Hepatocyte (in vitro differentiated cells): ENCODE measurements around the gene NKX1-1. TPM values are rescaled to one million over a fixed set of nuclear protein-coding genes. Genes with fewer than 3 reads are reported as not detected.
"Not testable (repeated sequence)": the region's sequence is repeated elsewhere in the genome, so short reads cannot be mapped to it uniquely, and the experiment has no call there.

Experiments used
- DNase-seq: peaks from one replicate; pipeline ENCODE4 v3.0.0-alpha.2; 2016; ENCODE audit warnings: low spot score
- H2AFZ ChIP-seq: fragments of 200-600 bp; sonication (generic); 2 replicates; pipeline ENCODE4 v1.6.0; 2016; ENCODE audit warnings: antibody characterized with exemption, mild to moderate bottlenecking
- H3K27ac ChIP-seq: fragments of 200-600 bp; sonication (generic); 2 replicates; pipeline ENCODE4 v1.5.1; 2016; ENCODE audit warnings: mild to moderate bottlenecking
- H3K27me3 ChIP-seq: fragments of 200-600 bp; sonication (generic); 2 replicates; pipeline ENCODE4 v1.6.1; 2016
- H3K36me3 ChIP-seq: fragments of 200-600 bp; sonication (generic); replicated peaks from 2 replicates; pipeline ENCODE4 v1.5.1; 2016; ENCODE audit warnings: low read depth; ENCODE audit not compliant: insufficient read depth
- H3K4me1 ChIP-seq: fragments of 200-600 bp; sonication (generic); 2 replicates; pipeline ENCODE4 v1.5.1; 2016; ENCODE audit warnings: mild to moderate bottlenecking, moderate library complexity; ENCODE audit not compliant: insufficient read depth
- H3K4me2 ChIP-seq: fragments of 200-600 bp; sonication (generic); 2 replicates; pipeline ENCODE4 v1.6.0; 2016
- H3K4me3 ChIP-seq: fragments of 200-600 bp; sonication (generic); 2 replicates; pipeline ENCODE4 v1.5.1; 2016; ENCODE audit warnings: mild to moderate bottlenecking
- H3K79me2 ChIP-seq: fragments of 200-600 bp; sonication (generic); 2 replicates; pipeline ENCODE4 v1.6.0; 2017; ENCODE audit warnings: mild to moderate bottlenecking
- H3K9me2 ChIP-seq: fragments of 200-600 bp; sonication (generic); replicated peaks from 2 replicates; pipeline ENCODE4 v1.6.0; 2017; ENCODE audit warnings: mild to moderate bottlenecking; ENCODE audit not compliant: insufficient read depth
- H3K9me3 ChIP-seq: fragments of 200-600 bp; sonication (generic); 2 replicates; pipeline ENCODE4 v1.5.1; 2016; ENCODE audit warnings: low read depth, mild to moderate bottlenecking
- H4K20me1 ChIP-seq: fragments of 200-600 bp; sonication (generic); 2 replicates; pipeline ENCODE4 v1.6.0; 2016; ENCODE audit warnings: mild to moderate bottlenecking; ENCODE audit not compliant: insufficient read depth, poor library complexity, severe bottlenecking
- EZH2 ChIP-seq: fragments of 200-600 bp; sonication (generic); IDR thresholded peaks from 2 replicates; pipeline ENCODE4 v1.6.1; 2016; ENCODE audit warnings: antibody characterized with exemption, mild to moderate bottlenecking, borderline replicate concordance
- EZH2phosphoT487 ChIP-seq: fragments of 200-600 bp; sonication (generic); IDR thresholded peaks from one replicate; pipeline ENCODE4 v1.6.1; 2018; ENCODE audit warnings: antibody characterized with exemption, mild to moderate bottlenecking, low read depth, moderate library complexity; ENCODE audit not compliant: unreplicated experiment, severe bottlenecking
- WGBS: methylation state at CpG from one replicate; pipeline ENCODE4 v1.1.6; 2016; ENCODE audit warnings: low lambda C conversion rate; ENCODE audit errors: missing lambda C conversion rate; 5-methylcytosine and 5-hydroxymethylcytosine counted together
- polyA plus RNA-seq: library from polyadenylated mRNA; unstranded; fragments of >200 nt; fragmentation: Nextera tagmentation; extraction: Ambion mirVana; gene quantifications from 2 replicates; pipeline ENCODE4 v1.2.1, GENCODE V29; 2016
- total RNA-seq: library from RNA; depleted of rRNA; stranded (reverse); fragments of >200 nt; gene quantifications from 2 replicates; pipeline ENCODE4 v1.2.3, GENCODE V29; 2014
- TF ChIP-seq, protein P1 (sequence below): fragments of 200-600 bp; sonication (generic); IDR thresholded peaks from 2 replicates; pipeline ENCODE4 v1.5.1; 2016; ENCODE audit warnings: antibody characterized with exemption, mild to moderate bottlenecking; ENCODE audit not compliant: poor library complexity

Gene NKX1-1
- total and polyA plus RNA-seq, 2 experiments from 2014 or later = not detected

DNA sequence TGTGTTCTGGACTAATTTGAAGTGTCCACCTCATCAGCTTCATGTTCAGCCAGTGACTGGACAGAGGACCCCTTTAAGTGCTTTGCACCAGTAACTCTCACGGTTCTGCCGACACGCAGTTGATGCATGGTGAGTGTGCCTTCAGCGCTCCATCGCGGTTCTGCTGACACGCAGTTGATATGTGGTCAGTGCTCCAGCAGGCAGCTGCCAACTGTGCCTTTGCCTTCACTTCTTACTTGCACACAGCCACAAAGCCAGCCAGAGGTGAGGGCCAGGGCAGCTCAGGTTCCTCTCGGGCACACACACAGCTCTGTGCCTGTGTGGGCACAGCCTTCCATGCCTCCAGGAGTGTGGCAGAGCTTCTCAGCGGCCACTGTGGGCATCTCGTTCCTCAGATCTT lies 12.4 kb downstream of the NKX1-1 start:
- no peak overlapping the region for H2AFZ ChIP-seq
- H3K9me3 ChIP-seq = no peaks in the 10 kb centered on the region
- no peaks in the 10 kb centered on the region for H3K36me3 ChIP-seq
- 99% methylated on average over 10 of the region's 10 CpGs for WGBS
- no peak overlapping the region for H3K4me3 ChIP-seq
- DNase-seq = no peak
- H3K27me3 ChIP-seq = no peaks in the 10 kb centered on the region
- no peaks in the 10 kb centered on the region for H3K4me1 ChIP-seq
- H3K4me2 ChIP-seq = no peak overlapping the region
- H3K79me2 ChIP-seq = no peaks in the 10 kb centered on the region
- H3K27ac ChIP-seq = no peak overlapping the region
- TF ChIP-seq EZH2phosphoT487 (no peak), EZH2 (no peak)
- TF ChIP-seq, protein P1, sequence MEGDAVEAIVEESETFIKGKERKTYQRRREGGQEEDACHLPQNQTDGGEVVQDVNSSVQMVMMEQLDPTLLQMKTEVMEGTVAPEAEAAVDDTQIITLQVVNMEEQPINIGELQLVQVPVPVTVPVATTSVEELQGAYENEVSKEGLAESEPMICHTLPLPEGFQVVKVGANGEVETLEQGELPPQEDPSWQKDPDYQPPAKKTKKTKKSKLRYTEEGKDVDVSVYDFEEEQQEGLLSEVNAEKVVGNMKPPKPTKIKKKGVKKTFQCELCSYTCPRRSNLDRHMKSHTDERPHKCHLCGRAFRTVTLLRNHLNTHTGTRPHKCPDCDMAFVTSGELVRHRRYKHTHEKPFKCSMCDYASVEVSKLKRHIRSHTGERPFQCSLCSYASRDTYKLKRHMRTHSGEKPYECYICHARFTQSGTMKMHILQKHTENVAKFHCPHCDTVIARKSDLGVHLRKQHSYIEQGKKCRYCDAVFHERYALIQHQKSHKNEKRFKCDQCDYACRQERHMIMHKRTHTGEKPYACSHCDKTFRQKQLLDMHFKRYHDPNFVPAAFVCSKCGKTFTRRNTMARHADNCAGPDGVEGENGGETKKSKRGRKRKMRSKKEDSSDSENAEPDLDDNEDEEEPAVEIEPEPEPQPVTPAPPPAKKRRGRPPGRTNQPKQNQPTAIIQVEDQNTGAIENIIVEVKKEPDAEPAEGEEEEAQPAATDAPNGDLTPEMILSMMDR = no peak
- no peaks in the 10 kb centered on the region for H3K9me2 ChIP-seq
- no peaks in the 10 kb centered on the region for H4K20me1 ChIP-seq

DNA sequence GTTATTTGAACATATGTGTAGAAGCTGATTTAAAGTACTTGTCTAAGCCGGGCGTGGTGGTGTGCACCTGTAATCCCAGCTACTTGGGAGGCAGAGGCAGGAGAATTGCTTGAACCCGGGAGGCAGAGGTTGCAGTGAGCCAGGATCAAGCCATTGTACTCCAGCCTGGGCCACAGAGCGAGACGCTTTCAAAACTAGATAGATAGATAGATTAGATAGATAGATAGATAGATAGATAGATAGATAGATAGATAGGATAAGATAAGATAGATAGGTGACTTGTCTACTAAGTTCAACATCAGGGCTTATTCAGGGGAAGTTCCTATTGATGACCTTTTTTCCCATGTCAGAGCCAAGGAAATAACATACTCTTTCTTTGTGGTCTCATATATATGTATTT lies 12.9 kb downstream of the NKX1-1 start:
- not testable (repeated sequence) for H3K4me3 ChIP-seq, H3K9me3 ChIP-seq, H3K27ac ChIP-seq, H4K20me1 ChIP-seq, H3K4me2 ChIP-seq, H3K27me3 ChIP-seq, H2AFZ ChIP-seq, H3K36me3 ChIP-seq, DNase-seq, H3K79me2 ChIP-seq, H3K9me2 ChIP-seq, H3K4me1 ChIP-seq
- WGBS = 89% methylated on average over 5 of the region's 5 CpGs

DNA sequence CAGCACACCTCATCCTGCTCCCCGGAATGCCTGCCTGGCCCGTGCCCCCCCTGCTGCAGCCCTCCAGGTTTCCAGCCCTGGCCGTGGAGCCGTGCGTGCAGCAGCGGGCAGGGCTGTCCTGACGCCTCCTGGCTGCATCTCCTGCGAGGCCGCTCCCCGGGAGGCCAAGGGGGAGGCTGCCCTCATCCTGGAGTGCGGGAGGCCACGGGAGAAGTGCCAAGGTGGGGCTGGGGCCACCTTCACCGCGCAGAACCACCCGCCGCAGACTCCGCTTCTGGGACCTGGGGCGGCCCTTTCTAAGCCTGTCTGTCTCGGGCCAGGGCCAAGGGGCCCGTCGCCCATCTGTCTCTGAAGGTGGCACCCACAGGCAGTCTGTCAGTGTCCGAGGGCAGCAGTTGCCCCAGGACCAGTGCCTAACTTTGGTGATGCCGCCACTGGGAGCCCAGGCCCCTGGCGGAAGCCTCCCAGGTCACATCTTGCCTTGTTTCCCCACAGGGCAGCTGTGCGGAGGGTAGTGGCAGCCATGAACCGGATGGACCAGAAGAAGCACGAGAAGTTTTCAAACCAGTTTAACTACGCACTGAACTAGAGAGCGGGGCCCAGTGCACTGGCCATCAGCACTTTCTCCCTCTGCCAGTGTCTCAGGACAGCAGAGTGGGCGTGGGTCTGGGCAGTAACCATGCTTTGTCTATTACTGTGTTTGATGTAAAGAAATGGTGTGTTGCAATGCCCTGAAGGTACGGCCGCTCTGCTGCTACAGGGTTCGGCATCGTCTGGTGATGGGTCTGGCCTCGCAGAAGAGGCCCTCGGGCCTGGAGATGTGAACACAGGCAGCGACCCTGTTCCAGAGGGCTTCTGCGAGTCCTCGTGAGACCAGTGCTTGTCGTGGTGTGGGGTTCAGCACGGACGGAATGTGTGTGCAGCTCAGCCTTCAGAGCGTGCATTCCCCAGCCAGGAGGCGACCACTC lies 20.6 kb downstream of the NKX1-1 start:
- Histone ChIP-seq H3K4me1 (no peaks in the 10 kb centered on the region), H3K36me3 (no peaks in the 10 kb centered on the region), H3K4me3 (no peak overlapping the region), H3K9me2 (no peaks in the 10 kb centered on the region), H3K27ac (no peak overlapping the region), H3K79me2 (no peaks in the 10 kb centered on the region), H4K20me1 (no peaks in the 10 kb centered on the region), H2AFZ (no peak overlapping the region), H3K27me3 (no peaks in the 10 kb centered on the region), H3K4me2 (no peak overlapping the region), H3K9me3 (no peaks in the 10 kb centered on the region)
- DNase-seq = no peak
- no peak for TF ChIP-seq EZH2
- no peak for TF ChIP-seq EZH2phosphoT487
- TF ChIP-seq, protein P1 = no peak
- WGBS = 95% methylated on average over 42 of the region's 44 CpGs

DNA sequence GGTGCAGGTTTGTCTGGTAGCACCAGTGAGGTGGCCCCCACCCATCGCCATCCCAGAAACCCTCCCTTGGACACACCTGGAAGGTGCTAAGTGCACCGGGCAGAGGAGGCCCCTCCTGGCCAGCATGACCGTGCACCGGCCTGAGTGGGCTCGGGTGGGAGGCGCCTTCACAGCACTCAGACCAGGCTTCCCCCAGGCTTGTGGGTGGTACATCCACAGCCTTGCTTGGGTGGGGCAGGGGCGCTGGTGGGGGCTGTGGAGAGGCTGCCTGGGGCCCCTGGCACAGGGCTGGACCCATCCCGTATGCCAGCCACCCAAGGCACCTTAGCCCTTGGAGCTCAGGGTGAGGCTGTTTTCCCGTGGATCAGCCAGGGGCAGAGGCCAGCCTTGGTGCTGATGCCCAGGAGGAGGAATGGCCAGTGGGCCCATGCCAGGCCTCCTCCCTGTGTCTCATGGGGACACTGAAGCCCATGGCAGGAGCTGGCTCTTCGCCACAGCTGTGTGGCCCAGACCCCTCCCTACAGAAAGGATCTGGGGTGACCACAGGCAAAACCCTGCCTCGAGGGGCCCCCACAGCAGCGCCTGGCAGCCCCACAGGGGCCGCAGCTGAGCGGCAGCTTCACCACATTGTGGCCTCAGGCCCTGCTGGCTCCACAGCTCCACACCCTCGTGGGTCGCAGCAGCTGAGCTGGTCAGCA lies 21.4 kb downstream of the NKX1-1 start:
- H2AFZ ChIP-seq = no peak overlapping the region
- no peak overlapping the region for H3K4me2 ChIP-seq
- H3K79me2 ChIP-seq = no peaks in the 10 kb centered on the region
- no peaks in the 10 kb centered on the region for H4K20me1 ChIP-seq
- H3K9me3 ChIP-seq = no peaks in the 10 kb centered on the region
- no peak for TF ChIP-seq EZH2phosphoT487
- no peak overlapping the region for H3K4me3 ChIP-seq
- no peaks in the 10 kb centered on the region for H3K36me3 ChIP-seq
- H3K4me1 ChIP-seq = no peaks in the 10 kb centered on the region
- H3K27me3 ChIP-seq = no peaks in the 10 kb centered on the region
- DNase-seq = no peak
- no peak overlapping the region for H3K27ac ChIP-seq
- WGBS = 93% methylated on average over 16 of the region's 16 CpGs
- no peaks in the 10 kb centered on the region for H3K9me2 ChIP-seq
